Measurements from ENCODE around the gene RGS3. TPM values are rescaled to one million over a fixed set of nuclear protein-coding genes. Genes with fewer than 3 reads are reported as not detected.

Gene RGS3
- total RNA-seq, 1 donor from 2014 or later, result 92.5 TPM

DNA sequence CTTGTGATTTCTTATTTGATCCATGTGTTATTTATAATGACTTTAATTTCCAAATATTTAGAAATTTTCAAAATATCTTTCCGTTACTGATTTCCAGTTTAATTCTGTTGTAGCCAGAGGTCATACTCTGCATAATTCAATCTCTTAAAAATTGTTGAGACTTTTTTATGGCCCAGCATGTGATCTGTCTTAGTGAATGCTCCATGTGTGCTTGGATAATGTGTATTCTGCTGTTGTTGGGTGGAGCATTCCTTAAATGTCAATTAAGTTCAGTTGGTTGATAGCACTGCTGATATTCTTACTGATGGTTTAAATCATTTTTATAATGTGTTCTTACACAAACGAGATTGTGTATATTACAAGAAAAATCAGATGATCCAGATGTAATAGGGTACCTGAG lies 180.8 kb downstream of the RGS3 start:
- DNase-seq (ENCODE audit: low read depth), result no peak
- Mint-ChIP-seq H3K27me3 (ENCODE audit: low read depth, unreplicated experiment) (peaks cover 3% of the 10 kb centered on the region), H3K36me3 (ENCODE audit: low read depth, unreplicated experiment) (peaks cover 2% of the 10 kb centered on the region), H3K4me3 (ENCODE audit: unreplicated experiment) (no peak overlapping the region), H3K9me3 (ENCODE audit: unreplicated experiment) (peaks cover 2% of the 10 kb centered on the region), H3K4me1 (ENCODE audit: low read depth, unreplicated experiment) (peaks cover 3% of the 10 kb centered on the region), H3K27ac (ENCODE audit: unreplicated experiment) (no peak overlapping the region)
- no peaks in the 10 kb centered on the region for H3K4me1 ChIP-seq (ENCODE audit: insufficient read depth, low read length)
- H3K9me3 ChIP-seq (ENCODE audit: insufficient read depth, low read depth, low read length), result no peaks in the 10 kb centered on the region
- H3K4me3 ChIP-seq (ENCODE audit: insufficient read depth, low read depth, low read length), result no peak overlapping the region
- H3K79me2 ChIP-seq (ENCODE audit: insufficient read depth, low read length), result no peaks in the 10 kb centered on the region
- no peak overlapping the region for H3K4me2 ChIP-seq (ENCODE audit: low read length)
- H3K27ac ChIP-seq (ENCODE audit: low read depth, low read length), result no peak overlapping the region
- no peak overlapping the region for H3K9ac ChIP-seq (ENCODE audit: low read length)
- no peaks in the 10 kb centered on the region for H4K20me1 ChIP-seq (ENCODE audit: insufficient read depth, low read length)
- H2AFZ ChIP-seq (ENCODE audit: low read depth, low read length), result no peak overlapping the region
- no peaks in the 10 kb centered on the region for H3K27me3 ChIP-seq (ENCODE audit: insufficient read depth, low read length)
- no peaks in the 10 kb centered on the region for H3K36me3 ChIP-seq (ENCODE audit: insufficient read depth, low read length)
- FAIRE-seq, result no peak
- no peak for TF ChIP-seq EZH2 (IDR thresholded peaks at IDR 0.05; ENCODE audit: insufficient read depth, low read length)
- TF ChIP-seq, protein P1, sequence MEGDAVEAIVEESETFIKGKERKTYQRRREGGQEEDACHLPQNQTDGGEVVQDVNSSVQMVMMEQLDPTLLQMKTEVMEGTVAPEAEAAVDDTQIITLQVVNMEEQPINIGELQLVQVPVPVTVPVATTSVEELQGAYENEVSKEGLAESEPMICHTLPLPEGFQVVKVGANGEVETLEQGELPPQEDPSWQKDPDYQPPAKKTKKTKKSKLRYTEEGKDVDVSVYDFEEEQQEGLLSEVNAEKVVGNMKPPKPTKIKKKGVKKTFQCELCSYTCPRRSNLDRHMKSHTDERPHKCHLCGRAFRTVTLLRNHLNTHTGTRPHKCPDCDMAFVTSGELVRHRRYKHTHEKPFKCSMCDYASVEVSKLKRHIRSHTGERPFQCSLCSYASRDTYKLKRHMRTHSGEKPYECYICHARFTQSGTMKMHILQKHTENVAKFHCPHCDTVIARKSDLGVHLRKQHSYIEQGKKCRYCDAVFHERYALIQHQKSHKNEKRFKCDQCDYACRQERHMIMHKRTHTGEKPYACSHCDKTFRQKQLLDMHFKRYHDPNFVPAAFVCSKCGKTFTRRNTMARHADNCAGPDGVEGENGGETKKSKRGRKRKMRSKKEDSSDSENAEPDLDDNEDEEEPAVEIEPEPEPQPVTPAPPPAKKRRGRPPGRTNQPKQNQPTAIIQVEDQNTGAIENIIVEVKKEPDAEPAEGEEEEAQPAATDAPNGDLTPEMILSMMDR (IDR thresholded peaks at IDR 0.05; ENCODE audit: insufficient read depth, low read depth, low read length), result no peak

DNA sequence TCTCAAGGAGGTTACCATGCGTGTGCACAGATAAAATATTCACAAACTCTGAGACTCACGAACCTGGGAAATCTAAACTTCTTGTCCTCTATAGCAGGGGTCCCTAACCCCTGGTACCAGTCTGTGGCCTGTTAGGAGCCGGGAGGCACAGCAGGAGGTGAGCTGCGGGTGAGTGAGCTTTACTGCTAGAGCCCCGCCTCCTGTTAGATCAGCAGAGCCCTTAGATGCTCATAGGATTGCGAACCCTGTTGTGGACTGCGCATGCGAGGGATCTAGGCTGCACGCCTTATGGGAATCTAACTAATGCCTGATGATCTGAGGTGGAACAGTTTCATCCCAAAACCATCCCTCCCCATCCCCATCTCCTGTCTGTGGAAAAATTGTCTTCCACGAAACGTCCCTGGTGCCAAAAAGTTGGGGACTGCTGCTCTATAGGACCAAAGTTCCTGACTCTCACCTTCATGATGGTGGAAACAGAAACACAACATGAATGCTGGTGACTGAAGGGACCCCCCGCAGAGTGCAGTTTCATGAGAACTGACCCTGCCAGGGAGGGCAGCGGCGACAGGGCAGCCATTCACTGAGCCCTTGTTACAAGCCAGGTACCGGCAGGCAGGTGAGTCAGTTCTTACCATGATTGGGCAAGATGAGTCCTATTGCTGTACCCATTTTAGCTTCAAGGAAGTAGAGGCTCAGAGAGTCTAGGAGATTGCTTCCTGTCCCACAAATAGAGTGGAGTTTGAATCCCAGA lies 181.9 kb downstream of the RGS3 start:
- no peak for DNase-seq (ENCODE audit: low read depth)

DNA sequence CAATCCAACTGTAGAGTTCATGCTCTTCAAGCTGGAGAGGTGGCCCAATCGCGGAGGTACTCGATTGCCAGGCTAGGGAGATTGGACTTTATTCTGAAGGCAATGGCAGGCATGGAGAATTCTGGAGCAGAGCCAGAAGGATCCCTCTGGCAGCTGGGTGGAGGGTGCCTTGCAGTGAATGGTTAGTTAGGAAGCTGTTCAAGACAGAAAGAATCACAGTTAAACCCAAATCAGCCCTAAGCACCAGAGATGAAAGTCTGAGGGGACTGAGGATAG lies 182.4 kb downstream of the RGS3 start:
- Mint-ChIP-seq H3K36me3 (ENCODE audit: low read depth, unreplicated experiment) (peaks cover 2% of the 10 kb centered on the region), H3K9me3 (ENCODE audit: unreplicated experiment) (peaks cover 2% of the 10 kb centered on the region), H3K4me3 (ENCODE audit: unreplicated experiment) (no peak overlapping the region), H3K27me3 (ENCODE audit: low read depth, unreplicated experiment) (peaks cover 3% of the 10 kb centered on the region), H3K4me1 (ENCODE audit: low read depth, unreplicated experiment) (peaks cover 13% of the 10 kb centered on the region), H3K27ac (ENCODE audit: unreplicated experiment) (no peak overlapping the region)
- Histone ChIP-seq H3K9me3 (ENCODE audit: insufficient read depth, low read depth, low read length) (no peaks in the 10 kb centered on the region), H3K4me1 (ENCODE audit: insufficient read depth, low read length) (peaks cover 11% of the 10 kb centered on the region), H2AFZ (ENCODE audit: low read depth, low read length) (no peak overlapping the region), H3K4me3 (ENCODE audit: insufficient read depth, low read depth, low read length) (no peak overlapping the region), H4K20me1 (ENCODE audit: insufficient read depth, low read length) (no peaks in the 10 kb centered on the region), H3K4me2 (ENCODE audit: low read length) (no peak overlapping the region), H3K27me3 (ENCODE audit: insufficient read depth, low read length) (no peaks in the 10 kb centered on the region), H3K36me3 (ENCODE audit: insufficient read depth, low read length) (no peaks in the 10 kb centered on the region), H3K79me2 (ENCODE audit: insufficient read depth, low read length) (no peaks in the 10 kb centered on the region), H3K27ac (ENCODE audit: low read depth, low read length) (no peak overlapping the region), H3K9ac (ENCODE audit: low read length) (no peak overlapping the region)
- DNase-seq (ENCODE audit: low read depth) (no peak), FAIRE-seq (no peak)
- no peak for TF ChIP-seq EZH2 (IDR thresholded peaks at IDR 0.05; ENCODE audit: insufficient read depth, low read length)
- TF ChIP-seq, protein P1 (IDR thresholded peaks at IDR 0.05; ENCODE audit: insufficient read depth, low read depth, low read length), result no peak

More for the DNA sequence above, 181.9 kb downstream of the RGS3 start:
- H3K27me3 Mint-ChIP-seq (ENCODE audit: low read depth, unreplicated experiment), result peaks cover 3% of the 10 kb centered on the region
- peaks cover 2% of the 10 kb centered on the region for H3K9me3 Mint-ChIP-seq (ENCODE audit: unreplicated experiment)
- no peaks in the 10 kb centered on the region for H4K20me1 ChIP-seq (ENCODE audit: insufficient read depth, low read length)
- no peak overlapping the region for H2AFZ ChIP-seq (ENCODE audit: low read depth, low read length)
- H3K27ac Mint-ChIP-seq (ENCODE audit: unreplicated experiment), result no peak overlapping the region
- H3K36me3 Mint-ChIP-seq (ENCODE audit: low read depth, unreplicated experiment), result peaks cover 2% of the 10 kb centered on the region
- no peak overlapping the region for H3K4me2 ChIP-seq (ENCODE audit: low read length)
- H3K4me3 ChIP-seq (ENCODE audit: insufficient read depth, low read depth, low read length), result no peak overlapping the region
- H3K27me3 ChIP-seq (ENCODE audit: insufficient read depth, low read length), result no peaks in the 10 kb centered on the region
- H3K36me3 ChIP-seq (ENCODE audit: insufficient read depth, low read length), result no peaks in the 10 kb centered on the region
- peaks cover 6% of the 10 kb centered on the region for H3K4me1 ChIP-seq (ENCODE audit: insufficient read depth, low read length)
- H3K4me3 Mint-ChIP-seq (ENCODE audit: unreplicated experiment), result no peak overlapping the region
- H3K79me2 ChIP-seq (ENCODE audit: insufficient read depth, low read length), result no peaks in the 10 kb centered on the region
- TF ChIP-seq, protein P1 (IDR thresholded peaks at IDR 0.05; ENCODE audit: insufficient read depth, low read depth, low read length), result no peak
- no peak for TF ChIP-seq EZH2 (IDR thresholded peaks at IDR 0.05; ENCODE audit: insufficient read depth, low read length)
- H3K4me1 Mint-ChIP-seq (ENCODE audit: low read depth, unreplicated experiment), result peaks cover 7% of the 10 kb centered on the region
- H3K27ac ChIP-seq (ENCODE audit: low read depth, low read length), result no peak overlapping the region
- no peak for FAIRE-seq
- H3K9ac ChIP-seq (ENCODE audit: low read length), result no peak overlapping the region
- no peaks in the 10 kb centered on the region for H3K9me3 ChIP-seq (ENCODE audit: insufficient read depth, low read depth, low read length)

All from astrocyte (in vitro differentiated cells and primary cell).